Loucy (cell line): ENCODE data around the gene ACP6.

Experiments used
- H2AFZ ChIP-seq: fragments of 200-600 bp; sonication (generic); 2 replicates; pipeline ENCODE4 v1.6.0; 2016; ENCODE audit warnings: antibody characterized with exemption, mild to moderate bottlenecking, low read length, moderate library complexity
- H3F3A ChIP-seq: fragments of 200-600 bp; 2 replicates; pipeline ENCODE4 v1.6.0; 2016; ENCODE audit warnings: antibody characterized with exemption, low read depth, mild to moderate bottlenecking
- H3K27me3 ChIP-seq: fragments of 200-600 bp; sonication (generic); 2 replicates; pipeline ENCODE4 v1.6.1; 2014; ENCODE audit warnings: low read length, mild to moderate bottlenecking; ENCODE audit not compliant: insufficient read depth, poor library complexity, severe bottlenecking
- H3K36me3 ChIP-seq: fragments of 200-600 bp; sonication (generic); 2 replicates; pipeline ENCODE4 v1.6.1; 2016; ENCODE audit warnings: low read length; ENCODE audit not compliant: insufficient read depth
- H3K4me1 ChIP-seq: fragments of 200-600 bp; sonication (generic); 2 replicates; pipeline ENCODE4 v1.5.1; 2014; ENCODE audit warnings: low read length, mild to moderate bottlenecking; ENCODE audit not compliant: insufficient read depth, poor library complexity, severe bottlenecking
- H3K4me2 ChIP-seq: fragments of 200-600 bp; sonication (generic); 2 replicates; pipeline ENCODE4 v1.6.0; 2014; ENCODE audit warnings: antibody characterized with exemption, low read length, low read depth, mild to moderate bottlenecking; ENCODE audit not compliant: poor library complexity, severe bottlenecking
- H3K4me3 ChIP-seq: fragments of 200-600 bp; sonication (generic); 2 replicates; pipeline ENCODE4 v1.5.1; 2014; ENCODE audit warnings: low read length, mild to moderate bottlenecking, mixed read lengths; ENCODE audit not compliant: poor library complexity, severe bottlenecking
- H3K79me2 ChIP-seq: fragments of 200-600 bp; sonication (generic); 2 replicates; pipeline ENCODE4 v1.6.1; 2014; ENCODE audit warnings: low read length; ENCODE audit not compliant: insufficient read depth
- H3K9ac ChIP-seq: fragments of 200-600 bp; sonication (generic); 2 replicates; pipeline ENCODE4 v1.6.0; 2014; ENCODE audit warnings: mild to moderate bottlenecking, low read depth, low read length, moderate library complexity; ENCODE audit not compliant: poor library complexity, severe bottlenecking
- H3K9me2 ChIP-seq: fragments of 200-600 bp; sonication (generic); replicated peaks from 2 replicates; pipeline ENCODE4 v1.6.1; 2016; ENCODE audit warnings: low read depth, low read length, mixed read lengths
- H3K9me3 ChIP-seq: fragments of 200-600 bp; sonication (generic); 2 replicates; pipeline ENCODE4 v1.6.1; 2014; ENCODE audit warnings: mild to moderate bottlenecking, antibody characterized with exemption, low read length, low read depth; ENCODE audit not compliant: insufficient read depth
- H4K20me1 ChIP-seq: fragments of 200-600 bp; sonication (generic); 2 replicates; pipeline ENCODE4 v1.6.0; 2014; ENCODE audit warnings: antibody characterized with exemption, low read length, mild to moderate bottlenecking; ENCODE audit not compliant: insufficient read depth, poor library complexity, severe bottlenecking
- EZH2phosphoT487 ChIP-seq: fragments of 200-600 bp; IDR thresholded peaks from 2 replicates; pipeline ENCODE4 v1.6.1; 2018; ENCODE audit warnings: antibody characterized with exemption, mild to moderate bottlenecking, moderate library complexity, borderline replicate concordance
- TF ChIP-seq, protein P1 (sequence below): fragments of 200-600 bp; sonication (generic); conservative IDR thresholded peaks from 2 replicates; pipeline ENCODE4 v1.5.1; 2014; ENCODE audit warnings: mild to moderate bottlenecking, antibody characterized with exemption, low read length

The ACP6 gene

GRCh38 chr1:147676311-147677085 is 6.2 kb upstream of the ACP6 start:
- no peaks in the 10 kb centered on the region for H3K9me3 ChIP-seq
- no peak overlapping the region for H3K4me2 ChIP-seq
- no peaks in the 10 kb centered on the region for H3K9me2 ChIP-seq
- no peaks in the 10 kb centered on the region for H3K79me2 ChIP-seq
- H3K36me3 ChIP-seq, result no peaks in the 10 kb centered on the region
- H2AFZ ChIP-seq, result no peak overlapping the region
- no peak overlapping the region for H3K4me3 ChIP-seq
- TF ChIP-seq EZH2phosphoT487, result no peak
- TF ChIP-seq, protein P1, sequence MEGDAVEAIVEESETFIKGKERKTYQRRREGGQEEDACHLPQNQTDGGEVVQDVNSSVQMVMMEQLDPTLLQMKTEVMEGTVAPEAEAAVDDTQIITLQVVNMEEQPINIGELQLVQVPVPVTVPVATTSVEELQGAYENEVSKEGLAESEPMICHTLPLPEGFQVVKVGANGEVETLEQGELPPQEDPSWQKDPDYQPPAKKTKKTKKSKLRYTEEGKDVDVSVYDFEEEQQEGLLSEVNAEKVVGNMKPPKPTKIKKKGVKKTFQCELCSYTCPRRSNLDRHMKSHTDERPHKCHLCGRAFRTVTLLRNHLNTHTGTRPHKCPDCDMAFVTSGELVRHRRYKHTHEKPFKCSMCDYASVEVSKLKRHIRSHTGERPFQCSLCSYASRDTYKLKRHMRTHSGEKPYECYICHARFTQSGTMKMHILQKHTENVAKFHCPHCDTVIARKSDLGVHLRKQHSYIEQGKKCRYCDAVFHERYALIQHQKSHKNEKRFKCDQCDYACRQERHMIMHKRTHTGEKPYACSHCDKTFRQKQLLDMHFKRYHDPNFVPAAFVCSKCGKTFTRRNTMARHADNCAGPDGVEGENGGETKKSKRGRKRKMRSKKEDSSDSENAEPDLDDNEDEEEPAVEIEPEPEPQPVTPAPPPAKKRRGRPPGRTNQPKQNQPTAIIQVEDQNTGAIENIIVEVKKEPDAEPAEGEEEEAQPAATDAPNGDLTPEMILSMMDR, result no peak
- no peaks in the 10 kb centered on the region for H3F3A ChIP-seq
- no peaks in the 10 kb centered on the region for H4K20me1 ChIP-seq
- H3K4me1 ChIP-seq, result peaks cover 6% of the 10 kb centered on the region
- H3K27me3 ChIP-seq, result no peaks in the 10 kb centered on the region
- no peak overlapping the region for H3K9ac ChIP-seq

GRCh38 chr1:147673816-147674215 is 3.5 kb upstream of the ACP6 start:
- H3K9ac ChIP-seq, result no peak overlapping the region
- H3K79me2 ChIP-seq, result peaks cover 8% of the 10 kb centered on the region
- H3K9me2 ChIP-seq, result no peaks in the 10 kb centered on the region
- H3K4me3 ChIP-seq, result no peak overlapping the region
- H3K4me1 ChIP-seq, result peaks cover 13% of the 10 kb centered on the region
- TF ChIP-seq EZH2phosphoT487, result no peak
- TF ChIP-seq, protein P1, result no peak
- H2AFZ ChIP-seq, result no peak overlapping the region
- no peaks in the 10 kb centered on the region for H3K36me3 ChIP-seq
- H3K27me3 ChIP-seq, result no peaks in the 10 kb centered on the region
- no peak overlapping the region for H3K4me2 ChIP-seq
- no peaks in the 10 kb centered on the region for H3K9me3 ChIP-seq
- H3F3A ChIP-seq, result no peaks in the 10 kb centered on the region
- H4K20me1 ChIP-seq, result peaks cover 4% of the 10 kb centered on the region

DNA sequence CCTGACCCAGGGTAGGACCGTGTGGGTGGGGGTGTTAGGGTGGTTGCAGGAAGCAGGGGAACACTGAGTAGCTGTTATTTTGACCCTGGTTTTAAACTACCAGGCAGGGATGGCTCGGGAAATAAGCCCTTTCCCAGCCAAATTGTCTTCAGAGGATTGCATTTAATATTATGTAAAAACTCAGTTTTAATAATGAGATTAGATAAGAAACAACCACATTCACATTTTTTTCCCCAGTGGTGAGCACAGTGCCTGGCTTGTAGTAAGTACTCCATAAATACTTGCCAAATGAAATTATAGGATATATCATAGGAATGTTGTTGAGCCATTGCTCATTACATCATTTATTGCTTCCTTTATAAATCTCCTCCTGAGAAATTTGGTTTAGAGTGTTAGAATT is 3.1 kb upstream of the ACP6 start:
- Histone ChIP-seq H4K20me1 (peaks cover 4% of the 10 kb centered on the region), H3K36me3 (no peaks in the 10 kb centered on the region), H2AFZ (no peak overlapping the region), H3K4me3 (no peak overlapping the region), H3K9me3 (no peaks in the 10 kb centered on the region), H3K4me2 (no peak overlapping the region), H3K27me3 (no peaks in the 10 kb centered on the region), H3K79me2 (peaks cover 12% of the 10 kb centered on the region), H3K4me1 (peaks cover 16% of the 10 kb centered on the region), H3K9ac (no peak overlapping the region), H3K9me2 (no peaks in the 10 kb centered on the region), H3F3A (no peaks in the 10 kb centered on the region)
- TF ChIP-seq, protein P1, result no peak
- TF ChIP-seq EZH2phosphoT487, result no peak
